Thoracic aorta (tissue), 2 donors: ENCODE data around the gene SURF6. TPM values are rescaled to one million over a fixed set of nuclear protein-coding genes. Genes with fewer than 3 reads are reported as not detected.

Source experiments
- ATAC-seq: fragments of 150-250 bp; one replicate; pipeline ENCODE4 v1.8.0; 2017; ENCODE audit warnings: low read depth; ENCODE audit not compliant: insufficient number of reproducible peaks, low FRiP score
- DNase-seq: peaks from one replicate; pipeline ENCODE4 v3.0.0-alpha.2; 2020; ENCODE audit warnings: low spot score
- H3K27ac ChIP-seq, 2 donors: fragments of 200-600 bp; sonication (generic); 1 replicate in 1 of 2; 2 replicates in 1 of 2; pipeline ENCODE4 v1.5.1; 2016; ENCODE audit warnings: mild to moderate bottlenecking in 2 of 2, moderate library complexity in 2 of 2
- H3K27me3 ChIP-seq: fragments of 200-600 bp; sonication (generic); replicated peaks from 2 replicates; pipeline ENCODE4 v1.6.0; 2016; ENCODE audit warnings: mild to moderate bottlenecking; ENCODE audit not compliant: insufficient read depth
- H3K36me3 ChIP-seq: fragments of 200-600 bp; sonication (generic); one replicate; pipeline ENCODE4 v1.5.1; 2016
- H3K4me1 ChIP-seq, 2 donors: fragments of 200-600 bp; sonication (generic); 1 replicate in 1 of 2; 2 replicates in 1 of 2; pipeline versions ENCODE4 v1.5.1 to v1.6.0; 2016; ENCODE audit warnings: low read depth in 2 of 2, mild to moderate bottlenecking in 1 of 2; ENCODE audit not compliant: control insufficient read depth in 1 of 2
- H3K4me3 ChIP-seq: fragments of 200-600 bp; sonication (generic); 2 replicates; pipeline ENCODE4 v1.5.1; 2016; ENCODE audit warnings: mild to moderate bottlenecking
- H3K9me3 ChIP-seq: fragments of 200-600 bp; sonication (generic); 2 replicates; pipeline ENCODE4 v1.5.1; 2016
- CTCF ChIP-seq: fragments of 200-600 bp; sonication (generic); IDR thresholded peaks from one replicate; pipeline ENCODE4 v1.5.1; 2019; ENCODE audit warnings: antibody characterized with exemption
- total RNA-seq, 2 donors: library from RNA; depleted of rRNA; stranded (reverse); fragments of >200 nt; gene quantifications; one replicate each; pipeline versions ENCODE4 v1.1.0 to v1.2.3, GENCODE V29; 2016

The SURF6 gene
- total RNA-seq, 2 donors from 2014 or later, result 11.6 to 46.1 TPM

DNA sequence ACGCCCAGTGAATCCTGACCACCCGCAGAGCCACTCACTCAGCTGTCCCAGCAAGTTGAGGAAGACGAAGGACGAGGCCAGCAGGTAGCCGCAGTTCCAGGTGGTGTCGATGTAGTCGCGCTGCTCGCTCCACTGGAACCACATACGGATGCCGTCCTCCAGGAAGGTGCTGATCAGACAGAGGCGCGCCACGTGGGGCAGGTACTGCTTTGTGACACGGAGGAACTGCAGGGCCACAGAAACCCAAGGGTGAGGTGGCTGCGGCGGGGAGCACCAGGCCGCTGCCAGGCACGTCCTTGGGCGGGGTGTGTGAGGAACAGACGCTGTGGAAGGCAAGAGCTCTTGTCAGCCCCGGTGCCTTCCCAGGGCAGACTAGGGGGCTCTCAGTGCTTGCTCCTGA is 31.2 kb upstream of the SURF6 start:
- Histone ChIP-seq H3K27ac (no peak overlapping the region), H3K4me1 (peaks cover 9 to 46% of the 10 kb centered on the region in 2 donors)

GRCh38 chr9:133366435-133366834 is 30.4 kb upstream of the SURF6 start:
- Histone ChIP-seq H3K27me3 (no peaks in the 10 kb centered on the region), H3K4me3 (no peak overlapping the region), H3K27ac (no peak overlapping the region), H3K36me3 (peaks cover 43% of the 10 kb centered on the region), H3K9me3 (no peaks in the 10 kb centered on the region), H3K4me1 (peaks cover 1 to 38% of the 10 kb centered on the region in 2 donors)
- ATAC-seq (no peak), DNase-seq (no peak)
- TF ChIP-seq CTCF, result no peak

More for the DNA sequence above, 31.2 kb upstream of the SURF6 start:
- no peak for DNase-seq
- no peak for ATAC-seq
- Histone ChIP-seq H3K27me3 (no peaks in the 10 kb centered on the region), H3K9me3 (no peaks in the 10 kb centered on the region), H3K4me3 (no peak overlapping the region), H3K36me3 (peaks cover 43% of the 10 kb centered on the region)
- TF ChIP-seq CTCF, result no peak

GRCh38 chr9:133362359-133363044 is 26.5 kb upstream of the SURF6 start:
- no peak overlapping the region for H3K27ac ChIP-seq
- no peak for ATAC-seq
- no peaks in the 10 kb centered on the region for H3K27me3 ChIP-seq
- H3K4me1 ChIP-seq, result peaks cover 0 to 4% of the 10 kb centered on the region in 2 donors
- H3K36me3 ChIP-seq, result peaks cover 43% of the 10 kb centered on the region
- no peaks in the 10 kb centered on the region for H3K9me3 ChIP-seq
- no peak for TF ChIP-seq CTCF
- DNase-seq, result no peak
- H3K4me3 ChIP-seq, result no peak overlapping the region

- H3K4me1 ChIP-seq, result peaks cover 4 to 12% of the 10 kb centered on the region in 2 donors
- no peak overlapping the region for H3K4me3 ChIP-seq
- peaks cover 38% of the 10 kb centered on the region for H3K36me3 ChIP-seq
- H3K9me3 ChIP-seq, result no peaks in the 10 kb centered on the region
- H3K27ac ChIP-seq, result no peak overlapping the region
- H3K27me3 ChIP-seq, result no peaks in the 10 kb centered on the region
- no peak for DNase-seq
- TF ChIP-seq CTCF, result no peak
- no peak for ATAC-seq
Observed at GRCh38 chr9:133361507-133362092, 25.6 kb upstream of the SURF6 start.

DNA sequence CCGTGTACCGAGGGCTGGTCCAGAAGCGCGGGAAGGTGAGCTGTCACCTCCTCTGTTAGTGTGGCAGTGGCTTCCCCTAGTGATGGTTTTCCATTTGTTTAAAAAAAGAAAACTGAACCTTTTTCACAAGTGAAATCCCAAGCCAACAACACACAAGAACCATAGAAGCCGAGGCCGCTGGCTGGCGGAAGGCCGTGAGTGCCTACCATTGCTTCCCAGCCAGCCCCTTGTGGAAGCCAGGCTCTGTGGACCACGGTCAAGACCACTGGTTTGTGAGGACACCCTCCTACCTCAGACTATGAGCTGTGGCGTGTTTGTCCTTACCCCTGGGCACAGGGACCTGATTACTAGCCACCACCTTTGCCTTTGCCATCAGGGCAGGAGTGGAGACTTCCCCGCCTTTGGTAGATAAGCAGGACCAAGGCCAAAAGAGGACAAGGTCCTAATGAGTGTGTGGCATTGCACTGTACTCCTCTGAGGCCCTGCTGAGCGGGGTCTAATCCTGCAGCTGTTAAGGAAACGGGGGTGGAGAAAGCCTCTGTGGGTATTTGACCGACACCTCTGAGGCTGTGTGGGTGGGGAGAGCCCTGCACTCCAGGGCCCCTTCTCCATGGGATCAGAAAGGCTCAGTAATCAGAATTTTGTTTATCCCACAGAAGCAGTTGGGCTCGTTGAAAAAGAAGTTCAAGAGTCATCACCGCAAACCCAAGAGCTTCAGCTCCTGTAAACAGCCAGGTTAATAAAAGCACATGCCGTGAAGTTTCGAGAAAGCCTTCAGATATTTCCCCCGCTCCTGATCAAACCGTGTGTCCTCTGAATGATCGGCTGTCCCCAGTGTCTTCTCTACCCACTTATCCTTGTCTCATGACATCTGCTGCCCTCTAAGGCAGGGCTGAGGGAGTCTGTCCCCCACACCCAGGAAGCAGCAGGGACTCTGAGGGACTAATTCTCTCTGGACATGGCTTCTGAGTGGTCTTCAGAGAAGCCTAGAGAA is 24.7 kb upstream of the SURF6 start:
- no peak overlapping the region for H3K4me3 ChIP-seq
- H3K4me1 ChIP-seq, result peaks cover 6 to 14% of the 10 kb centered on the region in 2 donors
- H3K9me3 ChIP-seq, result no peaks in the 10 kb centered on the region
- no peak overlapping the region for H3K27ac ChIP-seq
- ATAC-seq, result no peak
- no peak for DNase-seq
- H3K36me3 ChIP-seq, result peaks cover 29% of the 10 kb centered on the region
- TF ChIP-seq CTCF, result no peak
- H3K27me3 ChIP-seq, result no peaks in the 10 kb centered on the region
